Mononuclear cell (primary cell): Measurements from ENCODE around the gene AOPEP. TPM values are rescaled to one million over a fixed set of nuclear protein-coding genes. Genes with fewer than 3 reads are reported as not detected.
"Not testable (repeated sequence)": the region's sequence is repeated elsewhere in the genome, so short reads cannot be mapped to it uniquely, and the experiment has no call there.

Experiments used
- H3K27me3 ChIP-seq: 2 replicates; pipeline ENCODE4 v1.6.0; 2011; ENCODE audit warnings: low read length, control low read depth; ENCODE audit not compliant: insufficient read depth
- H3K4me1 ChIP-seq: 2 replicates; pipeline ENCODE4 v1.5.1; 2011; ENCODE audit warnings: mild to moderate bottlenecking, low read length, control low read depth; ENCODE audit not compliant: insufficient read depth
- H3K4me3 ChIP-seq: 2 replicates; pipeline ENCODE4 v1.5.1; 2011; ENCODE audit warnings: mild to moderate bottlenecking, low read length, moderate library complexity
- H3K9me3 ChIP-seq: 2 replicates; pipeline ENCODE4 v1.5.1; 2011; ENCODE audit warnings: low read depth, mild to moderate bottlenecking, control low read depth, low read length
- total RNA-seq: library from RNA; depleted of rRNA; stranded (reverse); fragments of >200 nt; gene quantifications from one replicate; pipeline ENCODE4 v1.2.3, GENCODE V29; 2012

Gene AOPEP
- total RNA-seq, 1 donor: 6.2 TPM

DNA sequence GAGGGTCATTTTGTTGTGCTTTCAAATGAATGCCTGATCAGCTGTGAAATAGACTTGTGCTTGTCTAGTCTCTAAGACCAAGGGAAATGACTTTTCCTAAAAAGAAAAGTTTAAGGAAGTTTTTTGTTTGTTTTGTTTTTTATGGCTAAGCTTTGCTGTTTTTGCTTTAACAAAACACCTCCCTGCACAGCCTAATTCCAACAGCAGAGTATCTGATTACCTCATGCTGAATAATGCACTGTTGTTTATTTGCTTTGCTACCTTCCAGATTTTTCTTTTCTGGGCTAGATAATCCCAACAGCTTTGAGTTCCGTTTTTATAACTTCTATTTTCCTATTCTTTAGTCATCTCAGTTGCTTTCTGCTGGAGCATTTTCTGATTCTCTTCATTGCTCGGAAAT lies 95.8 kb downstream of the AOPEP start:
- Histone ChIP-seq H3K27me3 (no peaks in the 10 kb centered on the region), H3K9me3 (no peaks in the 10 kb centered on the region), H3K4me1 (no peaks in the 10 kb centered on the region), H3K4me3 (no peak overlapping the region)

DNA sequence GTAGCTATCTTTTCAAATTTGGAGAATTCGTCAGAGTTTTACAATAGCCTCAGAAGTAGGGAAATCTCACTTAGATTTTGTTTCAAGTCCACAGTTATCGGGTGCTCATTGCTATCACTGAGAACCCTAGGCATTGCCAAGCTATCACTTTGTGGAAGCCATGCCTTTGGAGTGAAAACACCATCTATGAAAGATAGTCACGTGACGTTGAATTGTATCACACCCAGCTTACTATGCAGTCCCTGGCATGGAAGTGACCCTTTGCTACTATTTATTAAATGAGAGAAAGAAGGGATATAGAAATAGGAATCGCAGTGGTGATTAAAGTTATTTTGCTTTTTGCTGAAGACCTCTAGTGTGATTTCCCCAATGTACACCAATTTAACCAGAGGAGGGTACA lies 97.2 kb downstream of the AOPEP start:
- H3K27me3 ChIP-seq: no peaks in the 10 kb centered on the region
- no peaks in the 10 kb centered on the region for H3K4me1 ChIP-seq

GRCh38 chr9:94824411-94824810 lies 97.9 kb downstream of the AOPEP start:
- H3K4me1 ChIP-seq: no peaks in the 10 kb centered on the region
- no peaks in the 10 kb centered on the region for H3K9me3 ChIP-seq
- no peak overlapping the region for H3K4me3 ChIP-seq
- H3K27me3 ChIP-seq: no peaks in the 10 kb centered on the region

More for the DNA sequence above, 97.2 kb downstream of the AOPEP start:
- H3K4me3 ChIP-seq: no peak overlapping the region
- no peaks in the 10 kb centered on the region for H3K9me3 ChIP-seq

DNA sequence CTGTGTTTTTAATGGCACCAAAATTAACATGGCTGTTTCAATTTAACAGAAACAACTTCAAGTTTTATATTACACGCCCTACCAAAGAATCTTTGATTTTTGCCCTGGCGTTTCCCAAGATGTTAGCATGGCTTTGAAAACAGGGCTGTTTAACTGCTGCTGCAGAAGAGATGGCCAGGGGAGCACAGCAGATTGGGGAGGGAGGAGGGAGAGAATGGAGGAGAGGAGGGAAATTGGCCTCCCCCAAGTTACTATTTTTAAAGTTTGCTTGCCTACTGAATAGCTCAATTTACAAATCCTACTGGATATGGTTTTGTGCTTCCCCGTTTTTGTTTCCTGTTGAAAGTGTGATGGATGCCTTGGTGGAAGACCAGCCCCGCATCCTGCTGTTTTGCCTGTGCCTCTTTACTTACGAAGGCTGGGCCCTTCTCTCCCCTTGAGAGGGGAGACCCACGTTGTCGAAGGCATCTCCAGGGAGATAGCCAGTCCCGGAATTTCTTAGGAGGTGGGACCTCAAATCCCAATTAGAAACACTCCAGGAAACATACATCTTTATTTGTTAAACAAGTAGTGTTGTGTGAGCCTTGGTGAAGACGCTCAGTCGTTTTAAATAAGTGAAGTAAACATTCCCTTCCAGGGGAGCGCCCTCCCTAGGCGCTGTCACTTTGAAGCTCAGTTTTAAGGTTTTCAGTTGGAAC lies 98.6 kb downstream of the AOPEP start:
- no peaks in the 10 kb centered on the region for H3K4me1 ChIP-seq
- H3K27me3 ChIP-seq: no peaks in the 10 kb centered on the region
- H3K4me3 ChIP-seq: no peak overlapping the region
- H3K9me3 ChIP-seq: no peaks in the 10 kb centered on the region

DNA sequence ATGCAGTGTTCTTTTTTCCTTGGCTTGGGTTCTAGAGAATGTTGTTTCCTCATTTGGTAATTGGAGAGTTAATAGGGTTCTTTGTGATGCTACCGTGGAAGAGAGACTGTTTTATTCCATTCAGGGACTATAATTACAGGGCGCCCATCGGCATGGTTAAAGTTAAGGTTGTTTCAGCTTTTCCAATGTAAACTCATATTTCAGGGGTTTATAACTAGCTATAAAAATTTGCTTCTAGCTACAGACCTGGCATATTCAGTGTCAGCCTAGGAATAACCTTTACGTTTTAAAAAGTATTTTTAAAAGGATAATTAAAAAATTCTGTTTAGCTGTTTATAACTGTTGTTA lies 99.1 kb downstream of the AOPEP start:
- Histone ChIP-seq H3K4me3 (no peak overlapping the region), H3K27me3 (no peaks in the 10 kb centered on the region), H3K9me3 (no peaks in the 10 kb centered on the region), H3K4me1 (no peaks in the 10 kb centered on the region)

DNA sequence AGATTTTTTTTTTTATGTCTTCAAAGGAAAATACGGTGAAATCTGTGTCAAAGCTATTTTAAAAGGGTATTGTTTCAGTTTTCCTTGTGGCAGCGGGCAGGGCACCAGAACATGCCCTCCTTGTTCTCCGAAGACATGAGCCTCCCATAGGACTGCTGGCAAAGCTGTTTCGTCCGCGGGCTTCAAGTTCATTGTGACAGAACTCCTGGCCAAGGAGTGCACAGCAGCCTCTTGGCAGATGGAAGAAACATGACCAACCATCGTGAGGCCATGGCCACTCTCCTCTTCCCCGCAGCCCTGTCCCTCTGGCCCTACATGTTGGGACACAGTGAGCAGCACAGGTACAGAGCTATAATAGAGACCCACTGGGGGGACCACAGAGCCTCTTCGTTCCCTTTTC lies 99.5 kb downstream of the AOPEP start:
- no peaks in the 10 kb centered on the region for H3K9me3 ChIP-seq
- H3K4me3 ChIP-seq: no peak overlapping the region
- H3K4me1 ChIP-seq: no peaks in the 10 kb centered on the region
- H3K27me3 ChIP-seq: no peaks in the 10 kb centered on the region

GRCh38 chr9:94826644-94827410 lies 100.3 kb downstream of the AOPEP start:
- Histone ChIP-seq H3K4me3 (no peak overlapping the region), H3K4me1 (no peaks in the 10 kb centered on the region), H3K9me3 (no peaks in the 10 kb centered on the region), H3K27me3 (no peaks in the 10 kb centered on the region)

- Histone ChIP-seq H3K27me3 (no peaks in the 10 kb centered on the region), H3K9me3 (no peaks in the 10 kb centered on the region), H3K4me1 (no peaks in the 10 kb centered on the region), H3K4me3 (no peak overlapping the region)
Observed at GRCh38 chr9:94827584-94828304, 101.2 kb downstream of the AOPEP start.

DNA sequence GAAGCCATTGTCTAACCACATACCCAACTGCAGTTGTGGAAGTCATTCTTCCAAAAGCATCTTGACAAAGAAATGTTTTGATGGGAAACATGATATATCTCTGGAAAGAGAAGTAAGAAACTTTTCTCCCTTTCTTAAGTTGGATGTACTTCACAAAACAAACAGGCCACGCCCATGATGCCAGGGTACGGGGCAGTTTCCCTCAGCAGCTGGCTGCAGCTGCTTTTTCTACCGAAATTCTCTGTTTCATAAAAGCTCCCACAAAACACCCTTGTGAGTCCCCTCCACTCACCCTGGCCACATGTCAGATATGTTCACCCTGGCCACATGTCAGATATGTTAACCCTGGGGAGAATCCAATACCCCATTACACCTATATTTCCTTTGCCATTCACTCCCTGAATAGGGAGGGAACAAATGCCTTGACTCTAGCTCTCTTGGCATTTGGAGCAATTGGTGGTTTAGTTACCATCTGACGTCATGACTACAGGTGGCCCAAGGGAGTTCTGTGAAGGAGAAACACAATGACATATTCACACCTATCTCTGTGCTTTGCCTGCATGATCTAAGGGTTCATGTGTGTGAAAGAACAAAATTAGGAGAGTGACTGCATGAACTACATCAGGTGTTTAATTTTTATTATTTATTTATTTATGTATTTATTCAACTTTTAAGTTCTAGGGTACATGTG lies 103.0 kb downstream of the AOPEP start:
- H3K9me3 ChIP-seq: no peaks in the 10 kb centered on the region
- H3K4me3 ChIP-seq: no peak overlapping the region

GRCh38 chr9:94830071-94830604 lies 103.6 kb downstream of the AOPEP start:
- H3K4me1 ChIP-seq, H3K27me3 ChIP-seq, H3K4me3 ChIP-seq, H3K9me3 ChIP-seq: not testable (repeated sequence)

More for the DNA sequence above, 103.0 kb downstream of the AOPEP start:
- Histone ChIP-seq H3K4me1 (no peaks in the 10 kb centered on the region), H3K27me3 (no peaks in the 10 kb centered on the region)

DNA sequence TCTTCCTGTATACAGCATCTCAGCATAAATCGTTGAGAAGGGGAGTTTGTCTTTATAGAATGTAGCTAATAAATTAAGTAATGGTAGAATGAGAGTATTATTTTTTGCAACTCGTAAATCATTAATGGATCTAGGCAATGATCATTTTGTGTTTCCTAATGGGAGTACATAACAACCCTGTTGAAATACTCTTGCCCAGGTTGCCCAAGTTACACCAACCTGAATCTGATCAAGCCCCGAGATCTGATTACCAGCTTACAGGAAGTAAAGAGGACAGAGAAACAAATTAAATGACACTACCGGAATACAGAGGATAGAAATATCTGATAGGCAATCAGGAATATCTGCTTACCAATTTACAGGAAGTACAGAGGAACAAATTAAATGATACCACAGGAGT lies 107.3 kb downstream of the AOPEP start:
- Histone ChIP-seq H3K27me3 (no peaks in the 10 kb centered on the region), H3K4me3 (no peak overlapping the region), H3K9me3 (no peaks in the 10 kb centered on the region), H3K4me1 (no peaks in the 10 kb centered on the region)

DNA sequence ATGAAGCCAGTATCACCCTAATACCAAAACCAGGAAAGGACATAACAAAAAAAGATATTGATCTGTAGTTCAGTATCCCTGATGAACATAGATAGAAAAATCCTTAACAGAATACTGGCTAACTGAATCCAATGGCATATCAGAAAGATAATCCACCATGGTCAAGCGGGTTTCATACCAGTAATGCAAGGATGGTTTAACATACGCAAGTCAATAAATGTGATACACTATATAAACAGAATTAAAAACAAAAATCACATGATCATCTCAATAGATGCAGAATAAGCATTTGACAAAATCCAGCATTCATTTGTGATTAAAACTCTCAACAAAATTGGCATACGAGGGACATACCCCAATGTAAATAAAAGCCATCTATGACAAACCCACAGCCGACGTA lies 110.9 kb downstream of the AOPEP start:
- Histone ChIP-seq H3K4me1 (no peaks in the 10 kb centered on the region), H3K4me3 (no peak overlapping the region), H3K9me3 (no peaks in the 10 kb centered on the region), H3K27me3 (no peaks in the 10 kb centered on the region)

GRCh38 chr9:94839398-94839797 lies 112.9 kb downstream of the AOPEP start:
- H3K9me3 ChIP-seq: no peaks in the 10 kb centered on the region
- H3K4me1 ChIP-seq: no peaks in the 10 kb centered on the region
- H3K27me3 ChIP-seq: no peaks in the 10 kb centered on the region
- no peak overlapping the region for H3K4me3 ChIP-seq

DNA sequence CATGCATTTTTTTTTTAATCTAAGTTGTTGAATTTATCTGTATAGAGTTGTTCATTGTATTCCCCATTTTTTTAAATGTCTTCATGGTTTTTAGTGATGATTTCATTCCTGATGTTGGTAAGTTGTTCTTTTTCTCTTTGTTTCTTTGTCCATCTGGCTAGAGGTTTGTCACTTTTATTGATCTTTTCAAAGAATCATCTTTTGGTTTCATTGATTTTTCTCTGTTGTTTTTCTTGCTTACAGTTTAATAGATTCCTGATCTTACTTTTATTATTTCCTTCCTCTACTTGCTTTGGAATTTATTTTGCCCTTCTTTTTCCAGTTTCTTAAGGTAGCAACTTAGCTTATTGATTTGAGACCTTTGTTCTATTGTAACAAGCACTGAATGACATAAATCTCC lies 114.2 kb downstream of the AOPEP start:
- Histone ChIP-seq H3K4me1 (no peaks in the 10 kb centered on the region), H3K4me3 (no peak overlapping the region), H3K9me3 (no peaks in the 10 kb centered on the region), H3K27me3 (no peaks in the 10 kb centered on the region)

DNA sequence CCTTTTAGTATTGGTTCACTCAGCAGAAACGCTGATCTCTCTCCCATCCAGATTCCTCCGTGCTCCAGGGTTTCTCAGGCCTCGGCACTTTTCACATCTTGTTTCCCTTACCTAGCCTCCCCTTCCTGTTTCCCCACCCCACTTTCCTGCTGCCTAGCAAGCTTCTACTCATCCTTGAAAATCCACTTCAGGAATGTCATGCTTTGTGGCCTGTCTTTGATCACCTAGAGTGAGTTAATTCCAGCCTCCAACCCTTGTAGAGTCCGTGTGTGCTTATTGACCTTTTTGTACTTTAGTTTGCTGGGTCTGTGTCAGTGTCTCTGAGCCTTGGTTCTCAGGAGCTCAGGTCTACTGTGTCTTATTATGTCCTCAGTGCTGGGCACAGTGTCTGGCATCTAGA lies 116.6 kb downstream of the AOPEP start:
- Histone ChIP-seq H3K4me1 (no peaks in the 10 kb centered on the region), H3K4me3 (no peak overlapping the region), H3K9me3 (no peaks in the 10 kb centered on the region), H3K27me3 (no peaks in the 10 kb centered on the region)
